GM19468 (cell line): Measurements from ENCODE around the gene LCN6.
A peak's percentile ranks its signal among the peaks of the same experiment; 100 is the strongest.
"Not testable (repeated sequence)": the region's sequence is repeated elsewhere in the genome, so short reads cannot be mapped to it uniquely, and the experiment has no call there.

ENCODE experiments used
- ATAC-seq: cut with Tn5 transposase; IDR thresholded peaks from one replicate; pipeline ENCODE4 v1.9.1; 2021; ENCODE audit warnings: mild to moderate bottlenecking, moderate library complexity, moderate number of reproducible peaks; ENCODE audit not compliant: unreplicated experiment; ENCODE audit errors: extremely low read depth

Gene LCN6

DNA sequence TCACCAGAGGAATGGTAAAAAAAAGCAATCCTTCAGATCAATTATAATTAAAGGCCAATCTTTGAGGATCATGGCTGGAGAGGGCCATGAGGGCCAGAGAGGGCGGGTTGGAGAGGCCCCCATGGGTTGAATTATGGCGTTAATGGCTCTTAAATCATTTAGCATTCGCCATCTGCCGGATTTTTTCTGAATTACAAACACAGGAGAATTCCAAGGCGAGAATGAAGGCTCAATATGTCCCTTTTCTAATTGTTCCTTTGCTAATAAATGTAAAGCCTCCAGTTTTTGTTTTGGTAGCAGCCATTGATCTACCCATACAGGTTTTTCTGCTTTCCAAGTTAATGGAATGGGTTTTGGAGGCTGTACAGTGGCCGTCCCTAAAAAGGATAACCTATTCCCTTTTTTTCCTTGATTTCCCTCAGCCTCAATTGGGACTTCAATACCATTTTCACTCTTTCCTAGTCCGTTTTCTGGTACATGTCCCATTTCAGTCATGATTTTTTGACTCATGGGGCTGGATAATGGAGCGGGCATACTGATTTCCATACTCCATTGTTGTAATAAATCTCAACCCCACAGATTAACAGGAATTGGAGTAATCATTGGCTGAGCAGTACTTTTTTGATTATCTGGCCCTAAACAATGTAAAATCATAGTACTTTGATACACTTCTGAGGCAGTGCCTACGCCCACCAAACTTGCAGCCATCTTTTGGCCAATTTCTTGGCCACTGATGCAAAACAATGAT, 36.1 kb upstream of the LCN6 start:
- ATAC-seq: no peak

DNA sequence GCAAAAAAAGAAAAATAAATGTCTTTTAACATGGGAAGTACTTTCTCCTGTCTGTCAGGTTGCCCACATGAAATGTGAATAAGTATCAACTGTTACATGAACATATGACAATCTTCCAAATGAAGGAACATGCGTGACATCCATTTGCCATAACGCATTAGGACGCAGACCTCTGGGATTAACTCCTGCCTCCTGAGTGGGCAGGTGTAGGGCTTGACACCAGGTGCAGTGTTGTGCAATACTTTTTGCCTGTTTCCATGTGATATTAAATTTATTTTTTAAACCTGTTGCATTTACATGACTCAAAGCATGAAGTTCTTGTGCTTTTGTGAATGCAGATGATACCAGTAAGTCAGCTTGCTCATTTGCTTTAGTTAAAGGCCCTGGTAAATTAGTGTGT, 34.1 kb upstream of the LCN6 start:
- no peak for ATAC-seq

DNA sequence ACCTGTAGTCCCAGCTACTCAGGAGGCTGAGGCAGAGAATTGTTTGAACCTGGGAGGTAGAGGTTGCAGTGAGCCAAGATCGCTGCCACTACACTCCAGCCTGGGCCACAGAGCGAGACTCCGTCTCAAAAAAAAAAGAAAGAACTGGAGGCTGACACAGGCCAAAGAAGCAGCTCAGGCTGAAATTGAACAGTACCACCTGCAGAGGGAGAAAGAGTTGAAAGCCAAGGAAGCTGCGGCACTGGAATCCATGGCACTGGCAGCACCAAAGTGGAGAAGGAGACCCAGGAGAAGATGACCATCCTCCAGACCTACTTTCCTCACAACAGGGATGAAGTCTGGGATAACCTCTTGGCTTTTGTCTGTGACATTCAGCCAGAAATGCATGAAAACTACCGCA, 31.5 kb upstream of the LCN6 start:
- no peak for ATAC-seq

DNA sequence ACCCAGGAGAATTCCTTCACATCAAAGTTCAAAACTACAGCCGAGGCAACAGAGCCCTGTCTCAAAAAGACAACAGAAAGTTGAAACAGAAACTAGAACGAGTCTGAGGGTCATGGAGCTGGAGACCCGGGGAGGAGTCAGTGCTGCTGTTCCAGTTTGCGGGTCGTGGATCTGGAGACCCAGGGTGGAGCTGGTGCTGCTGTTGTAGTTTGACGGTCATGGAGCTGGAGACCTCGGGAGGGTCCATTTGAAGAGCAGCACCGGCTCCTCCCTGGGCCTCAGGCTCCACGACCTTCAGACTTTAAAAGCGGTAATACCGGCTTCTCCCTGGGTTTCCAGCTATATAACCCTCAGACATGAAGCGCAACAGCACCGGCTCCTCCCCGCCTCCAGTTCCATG, 29.0 kb upstream of the LCN6 start:
- ATAC-seq: no peak

DNA sequence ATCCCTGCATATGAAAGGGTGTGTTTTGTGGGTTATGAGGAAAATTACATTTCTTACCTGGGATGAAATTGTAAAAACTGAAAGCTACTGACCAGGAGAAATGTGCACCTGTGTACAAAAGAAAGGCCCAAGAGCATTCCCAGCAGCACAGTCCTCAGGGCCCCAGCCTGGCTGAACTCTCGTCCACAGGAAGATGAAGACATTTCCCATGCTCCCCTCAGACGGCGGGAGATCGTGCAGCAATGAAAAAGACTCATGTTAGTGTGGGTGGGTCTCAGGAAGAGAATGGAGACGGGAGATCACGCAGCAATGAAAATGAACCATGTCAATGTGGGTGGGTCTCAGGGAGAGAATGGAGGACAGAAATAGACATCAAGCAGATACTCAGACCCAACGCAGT, 28.6 kb upstream of the LCN6 start:
- no peak for ATAC-seq

DNA sequence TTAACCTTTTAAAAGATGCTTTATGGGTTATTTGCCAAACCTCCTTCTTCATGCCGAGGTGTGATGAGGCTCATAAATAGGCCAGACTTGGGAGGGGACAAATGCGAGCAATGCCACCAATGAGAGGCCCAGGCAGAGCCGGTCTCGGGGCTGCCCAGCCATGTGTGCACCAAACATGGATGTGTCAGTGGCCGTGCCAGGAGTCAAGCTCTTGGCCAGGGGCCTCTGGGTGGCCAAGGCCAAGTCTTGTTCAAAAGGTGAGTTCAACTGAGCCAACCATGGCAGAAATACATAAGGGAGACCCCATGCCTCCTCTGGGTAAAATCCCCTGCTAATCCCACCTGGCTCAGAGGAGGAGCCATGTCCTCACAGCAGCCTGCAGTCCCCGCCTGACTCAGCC, 26.9 kb upstream of the LCN6 start:
- no peak for ATAC-seq

DNA sequence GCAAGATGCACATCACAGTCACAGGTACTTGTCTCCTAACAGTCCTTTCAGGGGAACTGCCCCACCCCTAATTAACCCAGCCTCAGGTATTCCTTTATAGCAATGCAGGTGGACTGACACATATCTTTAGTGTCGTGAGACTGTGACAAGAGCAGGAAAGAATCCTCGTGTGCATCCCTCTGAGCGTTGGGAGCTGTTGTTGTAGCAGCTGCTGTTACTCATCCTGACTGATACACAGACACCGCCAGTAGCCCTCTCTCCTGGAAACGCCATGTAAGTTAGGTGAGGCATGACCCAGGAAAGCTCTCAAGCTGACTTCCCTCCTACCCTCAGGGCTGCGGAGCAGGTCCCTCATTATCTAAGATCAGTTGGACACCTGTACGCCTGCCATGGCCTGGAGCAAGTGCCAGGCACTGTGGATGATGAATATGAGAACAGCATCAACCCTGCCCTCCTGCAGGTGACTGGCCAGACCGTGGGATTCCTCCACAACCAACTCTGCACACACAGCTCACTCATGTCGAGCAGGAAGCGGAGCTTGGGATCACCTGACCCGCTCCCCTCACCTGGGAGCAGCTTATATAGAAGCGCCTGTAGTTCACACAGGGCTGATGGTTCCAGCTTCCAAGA, 26.2 kb upstream of the LCN6 start:
- ATAC-seq: no peak

DNA sequence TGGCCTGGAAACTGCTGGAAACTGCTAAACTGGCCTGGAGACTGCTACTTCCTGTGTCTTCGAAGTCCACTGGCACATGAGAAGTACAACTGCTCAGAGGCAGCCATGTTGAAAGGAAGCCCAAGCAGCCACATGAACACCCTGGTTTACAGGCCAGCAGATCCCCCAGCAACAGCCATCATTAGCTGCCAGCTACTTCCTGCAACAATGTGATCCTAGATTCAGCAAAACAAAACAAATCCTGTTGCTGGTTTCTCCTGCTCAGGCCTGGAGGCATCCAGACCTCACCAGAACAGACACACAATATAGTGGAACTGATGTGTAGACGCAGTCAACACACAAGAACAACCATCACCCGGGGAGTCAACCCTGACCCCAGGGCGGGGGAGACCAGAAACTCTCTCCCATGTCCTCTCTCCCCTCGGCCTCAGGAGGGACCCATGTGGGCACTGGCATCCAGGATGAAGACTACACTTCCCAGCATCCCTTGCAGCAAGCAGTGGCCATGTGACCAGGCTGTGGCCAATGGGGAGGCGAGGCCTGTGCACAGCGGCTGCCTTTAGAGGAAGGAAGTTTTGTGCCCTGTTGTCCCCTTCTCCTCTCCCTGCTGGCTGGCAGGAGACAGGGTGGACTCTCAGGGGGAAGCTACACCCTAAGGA, 25.2 kb upstream of the LCN6 start:
- no peak for ATAC-seq

DNA sequence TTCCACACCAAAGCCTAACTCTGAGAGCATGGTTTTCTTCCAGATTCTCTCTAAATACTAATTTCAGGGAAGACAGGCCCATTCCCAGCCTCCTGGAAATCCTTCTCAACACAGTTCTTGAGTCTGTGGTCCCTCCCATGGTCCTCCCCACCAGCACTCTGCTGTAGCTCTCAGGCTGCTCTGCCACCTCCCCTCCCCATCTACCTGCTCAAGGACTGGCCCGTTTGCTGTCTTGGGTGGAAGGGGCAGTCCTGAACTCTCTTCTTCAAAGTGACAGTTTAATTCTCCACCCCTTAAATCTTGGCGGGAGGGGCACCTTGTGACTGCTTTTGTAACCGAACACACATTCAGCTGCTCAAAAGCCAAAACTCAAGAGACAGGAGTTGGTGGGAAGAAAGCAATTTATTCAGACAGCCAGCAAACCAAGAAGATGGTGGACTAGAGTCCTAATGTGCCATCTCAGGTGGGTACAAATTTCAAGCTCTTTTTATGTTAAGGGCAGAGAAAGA, 23.6 kb upstream of the LCN6 start:
- ATAC-seq: no peak

DNA sequence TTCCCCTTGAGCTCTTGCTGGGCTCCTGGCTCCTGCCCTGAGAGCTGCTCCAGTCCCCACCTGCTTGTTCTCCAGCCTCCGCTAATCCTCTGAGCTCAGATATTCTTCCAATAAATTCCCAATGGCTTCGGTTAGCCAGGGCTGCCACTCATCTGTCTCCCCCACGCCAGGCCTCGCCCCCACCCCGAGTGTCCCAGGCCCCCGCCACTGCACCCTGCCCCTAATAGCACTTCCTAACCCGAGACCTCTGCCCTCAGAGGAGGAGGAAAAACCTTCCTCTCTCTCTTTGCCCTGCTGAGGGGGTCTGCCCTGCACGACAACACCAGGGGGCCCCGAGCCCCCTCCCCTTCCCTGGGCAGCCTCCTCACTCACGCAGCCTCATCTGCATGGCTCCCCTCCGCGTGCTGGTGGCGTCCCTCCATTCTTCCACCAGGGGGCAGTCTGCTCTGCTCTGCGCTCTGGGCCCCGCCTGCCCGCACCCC, 21.4 kb upstream of the LCN6 start:
- ATAC-seq: no peak

DNA sequence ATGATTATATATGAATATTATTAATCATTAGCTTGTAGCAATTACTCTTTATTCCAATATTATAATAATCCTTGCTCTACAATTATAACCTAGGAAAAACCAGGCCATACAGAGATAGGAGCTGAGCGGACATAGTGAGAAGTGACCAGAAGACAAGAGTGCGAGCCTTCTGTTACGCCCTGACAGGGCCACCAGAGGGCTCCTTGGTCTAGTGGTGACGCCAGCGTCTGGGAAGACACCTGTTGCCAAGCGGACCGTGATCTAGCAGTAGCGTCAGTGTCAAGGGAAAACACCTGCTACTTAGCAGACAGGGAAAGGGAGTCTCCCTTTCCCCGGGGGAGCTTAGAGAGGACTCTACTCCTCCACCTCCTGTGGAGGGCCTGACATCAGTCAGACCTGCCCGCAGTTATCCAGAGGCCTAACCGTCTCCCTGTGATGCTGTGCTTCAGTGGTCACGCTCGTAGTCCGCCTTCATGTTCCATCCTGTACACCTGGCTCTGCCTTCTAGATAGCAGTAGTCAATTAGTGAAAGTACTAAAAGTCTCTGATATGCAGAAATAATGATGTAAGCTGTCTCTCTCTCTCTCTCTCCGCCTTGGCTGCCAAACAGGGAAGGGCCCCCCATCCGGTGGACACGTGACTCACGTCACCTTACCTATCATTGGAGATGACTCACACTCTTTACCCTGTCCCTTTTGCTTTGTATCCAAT, 18.2 kb upstream of the LCN6 start:
- not testable (repeated sequence) for ATAC-seq

DNA sequence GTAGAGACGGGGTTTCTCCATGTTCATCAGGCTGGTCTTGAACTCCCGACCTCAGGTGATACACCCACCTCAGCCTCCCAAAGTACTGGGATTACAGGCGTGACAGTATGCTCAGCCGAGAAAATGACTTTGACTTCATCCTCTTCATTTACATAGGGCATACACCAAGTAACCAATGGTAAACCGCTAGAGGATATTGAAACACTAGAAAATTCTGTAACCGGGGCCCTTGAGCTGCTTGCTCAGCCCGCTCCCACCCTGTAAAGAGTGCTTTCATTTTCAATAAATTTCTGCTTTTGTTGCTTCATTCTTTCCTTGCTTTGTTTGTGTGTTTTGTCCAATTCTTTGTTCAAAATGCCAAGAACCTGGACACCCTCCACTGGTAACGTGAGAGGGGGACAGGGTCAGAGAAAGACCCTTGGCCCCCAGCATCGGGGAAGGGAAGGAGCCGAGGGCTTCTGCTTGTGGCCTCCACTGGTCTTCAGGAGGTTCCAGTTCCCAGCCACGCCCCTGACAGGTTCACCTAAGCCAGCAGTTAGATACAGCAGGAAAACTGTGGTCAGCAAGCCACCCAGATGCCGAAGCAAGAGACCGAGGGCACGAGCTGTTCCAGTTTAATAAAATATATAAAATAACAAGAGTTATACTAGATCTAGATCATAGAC, 17.6 kb upstream of the LCN6 start:
- ATAC-seq: peak; percentile 42

DNA sequence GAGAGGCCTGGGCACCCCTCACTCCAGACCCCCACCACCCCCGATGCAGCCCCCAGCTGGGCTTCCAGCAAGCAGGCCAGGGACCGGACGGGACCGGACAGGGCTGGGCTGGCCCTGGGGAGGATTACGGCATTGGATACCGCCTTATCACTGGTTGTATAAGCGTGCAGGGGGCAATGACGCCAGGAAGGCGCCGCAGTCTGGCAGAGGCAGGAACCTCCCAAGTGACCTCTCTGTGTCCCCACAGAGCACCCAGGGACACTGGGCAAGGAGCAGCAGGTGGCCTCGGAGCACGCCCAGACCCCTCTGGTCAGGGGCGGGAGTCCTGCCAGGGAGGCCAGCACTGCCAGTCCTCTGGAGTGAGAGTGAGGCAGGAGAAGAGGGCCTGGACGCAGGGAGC, 16.7 kb upstream of the LCN6 start:
- ATAC-seq: no peak

DNA sequence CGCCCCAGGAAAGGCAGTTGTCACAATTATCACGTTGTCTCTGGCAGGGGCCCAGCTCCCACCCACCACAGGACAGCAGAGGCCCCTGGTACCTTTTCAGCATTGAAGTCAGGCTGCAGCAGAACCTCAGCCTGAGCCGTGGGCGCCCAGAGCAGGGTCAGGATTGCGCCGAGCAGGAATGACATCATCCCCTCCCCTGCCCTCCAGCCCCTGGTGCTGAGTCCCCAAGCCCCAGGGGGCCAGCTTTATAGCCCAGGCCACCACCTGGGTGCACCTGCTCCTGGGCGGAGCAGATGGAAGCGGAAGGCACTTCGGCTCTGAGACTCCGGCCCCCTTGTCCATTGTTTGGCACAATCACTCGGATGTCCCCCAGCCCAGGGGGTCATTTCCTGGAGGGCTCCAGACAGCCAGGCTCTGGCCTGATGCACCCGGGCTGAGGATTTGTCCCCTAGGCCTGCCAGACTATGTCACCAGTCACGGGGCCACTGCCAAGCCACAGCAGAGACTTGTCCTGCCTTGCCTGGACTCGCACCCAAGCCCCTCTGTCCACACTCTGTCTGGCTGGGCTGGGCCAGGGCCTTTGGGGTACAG, 16.1 kb upstream of the LCN6 start, which contains the start of gene LCN15:
Gene LCN15 (minus strand): TSS at position 218 of the 591 bp plus-strand sequence. CDS start 30 bp downstream, at position 188.
- ATAC-seq: no peak

DNA sequence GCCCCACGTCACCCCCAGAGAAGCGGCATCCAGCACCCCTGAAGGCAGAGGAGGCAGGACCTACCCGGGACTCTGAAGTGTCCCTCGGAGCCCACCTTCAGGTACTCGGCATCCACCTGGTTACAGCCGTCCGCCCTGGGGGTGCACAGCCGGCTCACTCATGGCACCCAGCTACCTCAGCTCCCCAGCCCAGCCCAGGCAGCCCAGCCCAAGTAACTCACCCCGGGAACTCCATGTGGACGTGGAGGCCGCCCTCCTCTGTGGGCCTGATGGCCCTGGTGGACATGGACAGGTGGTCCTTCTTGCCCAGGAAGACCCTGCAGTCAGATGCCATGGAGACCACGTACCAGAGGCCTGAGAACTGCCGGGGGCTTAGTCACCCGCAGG, 15.3 kb upstream of the LCN6 start:
- no peak for ATAC-seq

DNA sequence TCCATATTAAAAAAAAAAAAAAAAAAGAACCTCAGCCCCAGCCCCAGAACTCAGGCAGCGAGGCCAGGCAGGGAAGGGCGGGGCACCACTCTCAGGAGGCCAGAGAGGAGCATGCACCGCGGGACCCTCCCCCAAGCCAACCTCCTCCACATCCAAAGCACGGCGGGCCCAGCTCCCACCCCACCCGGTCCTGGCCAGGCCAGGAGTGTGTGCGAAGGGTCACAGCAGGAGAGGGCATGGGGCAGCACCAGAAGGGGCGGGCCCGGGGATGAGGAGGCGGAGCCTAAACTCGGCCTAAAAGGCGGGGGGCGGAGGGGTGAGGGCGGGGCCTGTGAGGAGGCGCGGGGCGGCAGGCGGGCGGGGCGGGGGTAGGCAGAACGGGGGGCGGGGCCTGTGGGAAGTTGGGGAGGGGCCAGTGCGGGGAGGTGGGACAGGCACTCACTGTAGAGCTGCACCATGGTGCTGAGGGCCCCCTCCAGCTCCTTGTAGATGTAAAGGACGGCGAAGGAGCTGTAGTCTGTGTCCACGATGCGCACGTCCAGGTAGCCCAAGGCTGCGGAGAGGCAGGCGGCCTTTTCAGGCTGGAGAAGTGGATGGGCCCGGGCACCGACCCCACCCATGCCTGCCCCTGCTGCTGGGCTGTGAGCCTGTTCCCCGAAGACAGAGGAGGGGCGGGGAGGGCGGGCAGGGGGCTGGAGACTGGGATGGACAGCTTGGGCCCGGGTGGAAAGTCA, 14.8 kb upstream of the LCN6 start:
- no peak for ATAC-seq

DNA sequence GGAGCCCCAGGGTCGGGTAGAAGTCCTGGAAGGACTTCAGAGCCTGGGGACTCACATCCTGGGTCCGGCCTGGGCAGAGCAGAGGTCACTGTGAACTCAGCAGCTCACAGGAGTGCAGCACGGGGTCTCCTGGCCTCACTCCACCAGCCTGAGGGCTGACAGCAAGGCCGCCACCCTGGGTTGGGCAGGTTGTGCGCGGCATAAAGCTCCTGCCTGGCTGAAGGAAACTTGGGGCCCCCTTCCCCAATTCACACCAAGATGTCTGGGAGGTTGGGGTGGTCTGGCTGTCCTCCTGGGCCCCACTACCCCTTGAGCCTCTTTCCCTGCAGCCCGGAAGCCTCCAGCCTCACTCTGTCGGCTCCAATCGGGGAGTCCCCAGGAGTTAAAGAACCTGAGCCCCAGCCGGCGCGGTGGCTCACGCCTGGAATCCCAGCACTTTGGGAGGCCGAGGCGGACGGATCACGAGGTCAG, 13.9 kb upstream of the LCN6 start:
- no peak for ATAC-seq

DNA sequence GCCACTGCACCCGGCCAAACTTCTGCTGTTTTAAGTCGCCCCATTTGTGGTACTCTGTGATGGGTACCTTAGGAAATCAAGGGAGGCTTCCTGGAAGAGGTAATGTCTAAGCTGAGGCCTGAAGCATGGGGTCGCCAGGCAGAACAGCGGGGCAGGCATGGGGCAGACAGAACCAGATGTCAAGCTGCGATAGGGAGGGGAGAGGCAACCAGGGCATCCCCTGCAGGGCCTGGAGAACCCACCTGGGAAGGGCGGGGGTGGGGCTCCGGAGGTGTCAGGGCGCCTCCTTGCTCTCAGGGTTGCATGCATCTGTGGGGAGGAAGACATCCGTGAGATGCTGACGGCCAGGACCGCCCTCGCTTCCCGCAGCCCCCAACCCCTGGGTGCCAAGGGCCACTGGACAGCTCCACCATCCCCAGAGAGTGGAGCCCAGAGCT, 13.2 kb upstream of the LCN6 start:
- no peak for ATAC-seq
